ENCODE data around the gene TMEM72.

- no peak for TF ChIP-seq POU6F1 (CRISPR knock-in tag; IDR thresholded peaks at IDR 0.05; ENCODE audit: borderline replicate concordance, low read depth)
- no peak for TF ChIP-seq ZNF70 (CRISPR knock-in tag; IDR thresholded peaks at IDR 0.05)
- no peak for TF ChIP-seq TSHZ2 (CRISPR knock-in tag; IDR thresholded peaks at IDR 0.05)
- no peak for TF ChIP-seq PATZ1 (CRISPR knock-in tag; IDR thresholded peaks at IDR 0.05; ENCODE audit: borderline replicate concordance)
- TF ChIP-seq ARNTL (CRISPR knock-in tag; IDR thresholded peaks at IDR 0.05; ENCODE audit: borderline replicate concordance, low read depth), result no peak
- no peak for TF ChIP-seq ISL1 (CRISPR knock-in tag; IDR thresholded peaks at IDR 0.05)
- no peak for TF ChIP-seq ZNF565 (CRISPR knock-in tag; conservative IDR thresholded peaks at IDR 0.05; ENCODE audit: low read depth)
- TF ChIP-seq OSR1 (CRISPR knock-in tag; IDR thresholded peaks at IDR 0.05), result no peak
- TF ChIP-seq TCF4 (CRISPR knock-in tag; IDR thresholded peaks at IDR 0.05; ENCODE audit: borderline replicate concordance), result no peak
- no peak for TF ChIP-seq RARB (CRISPR knock-in tag; IDR thresholded peaks at IDR 0.05)
- no peak for TF ChIP-seq ZNF8 (CRISPR knock-in tag; IDR thresholded peaks at IDR 0.05)
Measured at GRCh38 chr10:44944354-44944753, 33.2 kb downstream of the TMEM72 start.

Data from SK-N-SH treated with all-trans-retinoic acid at 6 μM for 48 hours (cell line).